HG03442 (cell line): ENCODE data around the gene PRRT2.
A peak's percentile ranks its signal among the peaks of the same experiment; 100 is the strongest.

Source experiments
- ATAC-seq: cut with Tn5 transposase; IDR thresholded peaks from one replicate; pipeline ENCODE4 v1.9.1; 2021; ENCODE audit warnings: mild to moderate bottlenecking, moderate library complexity; ENCODE audit not compliant: unreplicated experiment

PRRT2 gene

GRCh38 chr16:29811170-29811895 is 660 bp upstream of the PRRT2 start:
- peak; percentile 35 for ATAC-seq

- no peak for ATAC-seq
These were observed 1.0 kb downstream of the PRRT2 start for GRCh38 chr16:29812754-29813643.

GRCh38 chr16:29813644-29814562 is 1.9 kb downstream of the PRRT2 start:
- ATAC-seq, result no peak

GRCh38 chr16:29814592-29814991 is 2.6 kb downstream of the PRRT2 start:
- ATAC-seq, result no peak

GRCh38 chr16:29815032-29815721 is 3.2 kb downstream of the PRRT2 start:
- ATAC-seq, result no peak

- peak; percentile 47 for ATAC-seq
These were observed 4.0 kb downstream of the PRRT2 start, which contains the start of gene PAGR1 for GRCh38 chr16:29815793-29816693. Gene PAGR1, plus strand, starts transcription at chr16:29816152. Its CDS starts 374 bp downstream, at chr16:29816526.

GRCh38 chr16:29816694-29817441 is 4.9 kb downstream of the PRRT2 start:
- ATAC-seq, result peak; percentile 18

DNA sequence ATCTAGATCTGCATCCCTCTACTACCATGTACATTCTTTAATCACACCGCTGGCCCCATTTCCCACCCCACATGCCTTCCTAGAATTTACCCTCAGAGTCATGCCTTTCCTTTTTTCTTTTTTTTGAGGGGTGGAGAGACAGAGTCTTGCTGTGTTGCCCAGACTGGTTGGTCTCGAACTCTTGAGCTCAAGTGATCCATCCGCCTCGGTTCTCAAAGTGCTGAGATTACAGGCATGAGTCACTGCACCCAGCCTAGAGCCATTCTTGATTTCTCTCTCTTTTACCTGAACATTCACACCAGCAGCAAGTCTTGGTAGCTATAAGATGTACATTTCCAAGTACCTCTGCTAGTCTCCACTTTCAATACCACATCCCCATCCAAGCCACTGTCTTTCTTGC is 6.1 kb downstream of the PRRT2 start:
- ATAC-seq, result no peak

- ATAC-seq, result no peak
These were observed 7.5 kb downstream of the PRRT2 start for GRCh38 chr16:29819506-29819905.

DNA sequence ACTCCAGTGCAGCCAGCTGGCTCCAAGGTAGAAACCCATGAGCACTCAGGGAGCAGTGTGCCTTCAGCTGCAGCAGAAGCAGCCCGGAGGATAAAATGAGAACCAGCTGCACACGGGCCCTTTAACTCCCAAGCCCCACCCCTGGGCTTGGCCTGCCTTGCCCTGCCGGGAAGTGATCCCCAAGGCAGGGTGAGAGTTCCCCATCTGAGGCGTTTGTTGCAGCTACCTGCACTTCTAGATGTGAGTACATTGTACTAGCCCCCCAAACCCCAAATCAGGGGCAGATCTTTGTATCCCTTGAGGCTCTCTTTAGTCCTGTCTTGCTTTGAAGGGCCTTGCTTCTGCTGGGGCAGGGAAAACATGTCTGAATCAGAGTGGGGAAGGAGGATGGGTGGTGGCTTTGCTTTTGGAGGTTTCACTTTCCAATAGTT is 8.3 kb downstream of the PRRT2 start, which contains the start of gene MVP:
Gene MVP (plus strand): TSS at position 192 of the 431 bp plus-strand sequence. CDS start 10,088 bp downstream, outside the sequence.
- no peak for ATAC-seq

GRCh38 chr16:29820730-29821642 is 9.0 kb downstream of the PRRT2 start:
- no peak for ATAC-seq

DNA sequence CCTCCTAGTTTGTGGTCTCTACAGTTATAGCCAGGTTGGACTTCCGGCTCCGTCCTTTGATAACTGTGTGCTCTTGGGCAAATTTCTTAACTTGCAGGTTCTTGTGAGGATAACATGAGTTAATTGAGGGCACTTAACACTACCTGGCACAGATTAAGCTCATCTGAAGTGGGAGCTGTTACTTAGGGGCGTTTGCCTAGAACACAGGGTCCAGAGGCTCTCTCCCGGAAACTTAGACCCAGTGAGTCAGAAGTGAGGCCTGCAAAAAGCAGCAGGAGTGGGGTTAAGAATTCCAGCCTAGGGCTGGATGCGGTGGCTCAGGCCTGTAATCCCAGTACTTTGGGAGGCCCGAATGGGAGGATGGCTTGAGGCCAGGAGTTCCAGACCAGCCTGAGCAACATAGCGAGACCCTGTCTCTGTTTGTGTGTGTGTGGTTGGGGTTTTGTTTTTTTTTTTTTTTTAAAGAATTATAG is 9.7 kb downstream of the PRRT2 start:
- ATAC-seq, result no peak

- no peak for ATAC-seq
These were observed 12.7 kb downstream of the PRRT2 start for GRCh38 chr16:29824589-29825144.

GRCh38 chr16:29825145-29826044 is 13.4 kb downstream of the PRRT2 start:
- no peak for ATAC-seq

GRCh38 chr16:29826342-29826695 is 14.3 kb downstream of the PRRT2 start:
- ATAC-seq, result no peak

DNA sequence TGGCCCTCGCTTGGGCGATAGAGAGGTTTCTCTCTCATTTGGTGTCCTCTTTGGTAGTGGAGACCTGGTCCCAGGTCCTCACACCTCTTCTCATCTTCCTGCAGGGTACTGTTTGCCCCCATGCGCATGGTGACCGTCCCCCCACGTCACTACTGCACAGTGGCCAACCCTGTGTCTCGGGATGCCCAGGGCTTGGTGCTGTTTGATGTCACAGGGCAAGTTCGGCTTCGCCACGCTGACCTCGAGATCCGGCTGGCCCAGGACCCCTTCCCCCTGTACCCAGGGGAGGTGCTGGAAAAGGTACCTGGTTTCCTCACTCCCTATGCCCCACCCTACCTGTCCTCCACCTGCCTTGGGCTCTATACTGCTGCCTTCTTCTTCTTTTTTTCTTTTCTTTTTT is 18.8 kb downstream of the PRRT2 start:
- ATAC-seq, result no peak
